Measurements from ENCODE around the gene PCSK5. TPM values are rescaled to one million over a fixed set of nuclear protein-coding genes. Genes with fewer than 3 reads are reported as not detected.

The PCSK5 gene
- polyA plus RNA-seq, 1 donor (not counting 4 experiments of a cell fraction or from before 2014, with no cell fraction given), result 1.9 TPM

- dilution Hi-C loops (cut with MboI; ENCODE audit: extremely low pct_ligation_motif_present, low sequenced_read_pairs), result no loop called here
- Histone ChIP-seq H3K9ac (ENCODE audit: control insufficient read depth, extremely low read depth, insufficient read depth, low read length) (no peak overlapping the region), H4K20me1 (ENCODE audit: control insufficient read depth, extremely low read depth, insufficient read depth, low read length) (no peaks in the 10 kb centered on the region), H3K4me3 (ENCODE audit: control insufficient read depth in 2 of 3, extremely low read depth in 1 of 3, insufficient read depth in 2 of 3, low read depth in 1 of 3, low read length in 3 of 3) (no peak overlapping the region), H3K4me2 (ENCODE audit: control insufficient read depth, extremely low read depth, insufficient read depth, low read depth, low read length) (no peak overlapping the region), H2AFZ (ENCODE audit: control insufficient read depth, low read length) (no peak overlapping the region), H3K27ac (ENCODE audit: control insufficient read depth, insufficient read depth, low read length) (no peak overlapping the region), H3K79me2 (ENCODE audit: control insufficient read depth, insufficient read depth, low read length) (no peaks in the 10 kb centered on the region), H3K9me1 (ENCODE audit: control insufficient read depth, extremely low read depth, insufficient read depth, low read length) (no peaks in the 10 kb centered on the region), H3K4me1 (ENCODE audit: control insufficient read depth, extremely low read depth, insufficient read depth, low read length) (no peaks in the 10 kb centered on the region), H3K9me3 (ENCODE audit: control insufficient read depth, low read depth, low read length) (no peaks in the 10 kb centered on the region), H3K36me3 (ENCODE audit: control insufficient read depth in 2 of 2, extremely low read depth in 1 of 2, insufficient read depth in 2 of 2, low read length in 2 of 2) (no peaks in the 10 kb centered on the region), H3K27me3 (ENCODE audit: control insufficient read depth, extremely low read depth, insufficient read depth, low read length) (no peaks in the 10 kb centered on the region)
- no peak for FAIRE-seq
- no peak for DNase-seq (ENCODE audit: low read depth, low spot score)
- TF ChIP-seq CTCF (optimal IDR thresholded peaks at IDR 0.05 in 1 of 3, IDR thresholded peaks at IDR 0.05 in 1 of 3, conservative IDR thresholded peaks at IDR 0.05 in 1 of 3; ENCODE audit: extremely low read depth in 1 of 3, insufficient read depth in 2 of 3, low read length in 3 of 3), result no peak
- no peak for TF ChIP-seq EZH2 (IDR thresholded peaks at IDR 0.05; ENCODE audit: low read length)
These were observed 270.6 kb downstream of the PCSK5 start for GRCh38 chr9:76161106-76161505.

- no peak for DNase-seq (ENCODE audit: low read depth, low spot score)
- Histone ChIP-seq H3K36me3 (ENCODE audit: control insufficient read depth in 2 of 2, extremely low read depth in 1 of 2, insufficient read depth in 2 of 2, low read length in 2 of 2) (no peaks in the 10 kb centered on the region), H3K9me3 (ENCODE audit: control insufficient read depth, low read depth, low read length) (no peaks in the 10 kb centered on the region), H3K27me3 (ENCODE audit: control insufficient read depth, extremely low read depth, insufficient read depth, low read length) (no peaks in the 10 kb centered on the region), H3K4me1 (ENCODE audit: control insufficient read depth, extremely low read depth, insufficient read depth, low read length) (no peaks in the 10 kb centered on the region), H3K79me2 (ENCODE audit: control insufficient read depth, insufficient read depth, low read length) (no peaks in the 10 kb centered on the region), H3K9ac (ENCODE audit: control insufficient read depth, extremely low read depth, insufficient read depth, low read length) (no peak overlapping the region), H3K9me1 (ENCODE audit: control insufficient read depth, extremely low read depth, insufficient read depth, low read length) (no peaks in the 10 kb centered on the region), H3K27ac (ENCODE audit: control insufficient read depth, insufficient read depth, low read length) (no peak overlapping the region), H2AFZ (ENCODE audit: control insufficient read depth, low read length) (no peak overlapping the region), H3K4me3 (ENCODE audit: control insufficient read depth in 2 of 3, extremely low read depth in 1 of 3, insufficient read depth in 2 of 3, low read depth in 1 of 3, low read length in 3 of 3) (no peak overlapping the region), H4K20me1 (ENCODE audit: control insufficient read depth, extremely low read depth, insufficient read depth, low read length) (no peaks in the 10 kb centered on the region), H3K4me2 (ENCODE audit: control insufficient read depth, extremely low read depth, insufficient read depth, low read depth, low read length) (no peak overlapping the region)
- FAIRE-seq, result no peak
- dilution Hi-C loops (cut with MboI; ENCODE audit: extremely low pct_ligation_motif_present, low sequenced_read_pairs), result no loop called here
- no peak for TF ChIP-seq EZH2 (IDR thresholded peaks at IDR 0.05; ENCODE audit: low read length)
- no peak for TF ChIP-seq CTCF (optimal IDR thresholded peaks at IDR 0.05 in 1 of 3, IDR thresholded peaks at IDR 0.05 in 1 of 3, conservative IDR thresholded peaks at IDR 0.05 in 1 of 3; ENCODE audit: extremely low read depth in 1 of 3, insufficient read depth in 2 of 3, low read length in 3 of 3)
These were observed 271.1 kb downstream of the PCSK5 start for GRCh38 chr9:76161541-76161940.
